ENCODE results near the gene TNNC1. TPM values are rescaled to one million over a fixed set of nuclear protein-coding genes. Genes with fewer than 3 reads are reported as not detected.

TNNC1 gene
- total and polyA plus RNA-seq, 2 donors (not counting 1 experiment from before 2014, with no cell fraction given): 1.1 to 5.4 TPM

DNA sequence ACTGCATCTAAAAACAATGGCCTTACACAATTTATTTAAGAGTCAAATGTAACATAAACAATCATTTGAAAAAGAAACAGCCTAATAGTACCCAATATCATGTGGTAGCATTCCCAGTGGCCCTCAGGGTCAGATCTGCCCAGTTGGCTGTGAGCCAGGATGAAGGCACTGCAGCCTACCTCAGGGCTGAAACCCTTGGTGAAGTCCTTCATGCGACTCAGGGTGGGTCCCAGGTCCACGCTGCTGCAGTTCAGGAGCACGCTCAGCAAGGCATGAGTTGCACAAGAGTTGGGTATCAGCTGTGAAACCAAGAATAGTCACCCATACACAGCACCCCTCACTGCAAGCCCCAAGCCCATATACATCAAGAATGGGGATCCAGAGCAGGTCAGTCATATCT is 46.1 kb downstream of the TNNC1 start:
- DNase-seq (no peak), ATAC-seq (ENCODE audit: low read depth) (no peak)
- TF ChIP-seq, protein P1, sequence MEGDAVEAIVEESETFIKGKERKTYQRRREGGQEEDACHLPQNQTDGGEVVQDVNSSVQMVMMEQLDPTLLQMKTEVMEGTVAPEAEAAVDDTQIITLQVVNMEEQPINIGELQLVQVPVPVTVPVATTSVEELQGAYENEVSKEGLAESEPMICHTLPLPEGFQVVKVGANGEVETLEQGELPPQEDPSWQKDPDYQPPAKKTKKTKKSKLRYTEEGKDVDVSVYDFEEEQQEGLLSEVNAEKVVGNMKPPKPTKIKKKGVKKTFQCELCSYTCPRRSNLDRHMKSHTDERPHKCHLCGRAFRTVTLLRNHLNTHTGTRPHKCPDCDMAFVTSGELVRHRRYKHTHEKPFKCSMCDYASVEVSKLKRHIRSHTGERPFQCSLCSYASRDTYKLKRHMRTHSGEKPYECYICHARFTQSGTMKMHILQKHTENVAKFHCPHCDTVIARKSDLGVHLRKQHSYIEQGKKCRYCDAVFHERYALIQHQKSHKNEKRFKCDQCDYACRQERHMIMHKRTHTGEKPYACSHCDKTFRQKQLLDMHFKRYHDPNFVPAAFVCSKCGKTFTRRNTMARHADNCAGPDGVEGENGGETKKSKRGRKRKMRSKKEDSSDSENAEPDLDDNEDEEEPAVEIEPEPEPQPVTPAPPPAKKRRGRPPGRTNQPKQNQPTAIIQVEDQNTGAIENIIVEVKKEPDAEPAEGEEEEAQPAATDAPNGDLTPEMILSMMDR (IDR thresholded peaks at IDR 0.05): no peak
- TF ChIP-seq EZH2 (IDR thresholded peaks at IDR 0.05; ENCODE audit: borderline replicate concordance, insufficient read depth, low read depth, low read length, poor library complexity, severe bottlenecking): no peak
- peak overlapping the region; percentile 86 for H3K4me3 Mint-ChIP-seq
- Histone ChIP-seq H3K4me1 (ENCODE audit: control insufficient read depth in 2 of 2, insufficient read depth in 2 of 2, low read length in 2 of 2) (peaks cover 26 to 39% of the 10 kb centered on the region in 2 donors), H3K9ac (ENCODE audit: low read length) (no peak overlapping the region), H3K36me3 (replicated peaks in 1 of 2; ENCODE audit: control extremely low read depth in 1 of 2, control insufficient read depth in 1 of 2, extremely low read depth in 1 of 2, insufficient read depth in 2 of 2, low read length in 1 of 2) (peaks cover 1 to 60% of the 10 kb centered on the region in 2 experiments), H2AFZ (ENCODE audit: insufficient read depth, low read depth, low read length, poor library complexity, severe bottlenecking) (no peak overlapping the region), H3K27me3 (replicated peaks in 1 of 4; ENCODE audit: control extremely low read depth in 1 of 4, control insufficient read depth in 3 of 4, insufficient read depth in 4 of 4, low read length in 3 of 4) (no peaks in the 10 kb centered on the region), H3K4me2 (replicated peaks; ENCODE audit: low read depth, low read length, poor library complexity, severe bottlenecking) (no peak overlapping the region), H3K27ac (ENCODE audit: low read length in 2 of 2) (no peak overlapping the region), H3K9me3 (ENCODE audit: control extremely low read depth in 1 of 3, control insufficient read depth in 2 of 3, insufficient read depth in 1 of 3, low read length in 2 of 3) (no peaks in the 10 kb centered on the region), H3K4me3 (ENCODE audit: control extremely low read depth in 1 of 5, extremely low read depth in 1 of 5, insufficient read depth in 1 of 5, low read depth in 2 of 5, low read length in 4 of 5) (no peak overlapping the region), H4K20me1 (ENCODE audit: control insufficient read depth, insufficient read depth, low read length, poor library complexity, severe bottlenecking) (peaks cover 14% of the 10 kb centered on the region), H3K79me2 (ENCODE audit: control insufficient read depth, insufficient read depth, low read length) (peaks cover 39% of the 10 kb centered on the region)
- H3K4me1 Mint-ChIP-seq: peaks cover 34% of the 10 kb centered on the region
- 86% methylated on average over 3 of the region's 3 CpGs for WGBS (ENCODE audit: insufficient coverage)
- H3K27ac Mint-ChIP-seq: no peak overlapping the region
- ChIA-PET POLR2A (interaction anchor here (0.9 kb wide), 1 partner anchor 36 kb away, joined by 3 read pairs; no protein-coding TSS in a partner anchor), CTCF (no interaction called here)
- intact Hi-C loops (cut with micrococcal nuclease): no loop called here
- no peaks in the 10 kb centered on the region for H3K9me3 Mint-ChIP-seq (ENCODE audit: insufficient read depth)
- no peaks in the 10 kb centered on the region for H3K27me3 Mint-ChIP-seq

DNA sequence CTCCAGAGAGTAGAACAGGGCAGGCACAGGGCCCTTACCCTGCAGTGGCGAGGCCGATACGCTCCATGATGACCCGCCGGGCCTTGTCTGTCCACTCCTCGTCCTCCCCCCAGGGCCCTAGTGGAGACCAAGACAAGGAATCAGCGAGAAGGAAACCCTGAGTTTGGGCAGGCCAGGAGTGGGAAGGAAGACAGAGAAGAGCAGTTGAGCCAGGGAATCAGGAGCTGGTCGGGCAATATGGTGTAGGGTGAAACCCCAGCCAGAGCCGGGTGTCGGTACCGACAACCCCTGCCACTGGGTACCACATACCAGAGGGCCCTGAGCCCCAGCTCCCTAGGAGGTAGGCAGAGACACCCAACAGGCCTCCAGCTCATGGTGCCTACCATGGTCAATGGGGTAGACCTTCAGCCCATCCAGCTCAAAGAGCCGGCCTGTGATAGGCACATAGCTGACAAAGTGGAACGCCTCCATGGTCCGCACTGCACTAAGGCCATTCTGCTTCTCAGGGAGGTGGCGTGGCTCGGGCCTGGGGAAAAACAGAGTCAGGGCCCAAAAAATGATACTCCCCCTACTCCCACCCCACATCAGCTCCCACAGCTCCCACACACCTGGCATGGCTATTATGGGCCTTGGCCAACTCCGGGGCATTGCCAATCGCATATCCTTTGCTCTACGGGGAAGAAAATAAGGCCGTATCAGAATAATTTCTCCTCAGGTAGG is 46.9 kb downstream of the TNNC1 start:
- ChIA-PET CTCF (no interaction called here), POLR2A (interaction anchor here (0.9 kb wide), 1 partner anchor 35 kb away, joined by 3 read pairs; no protein-coding TSS in a partner anchor)
- H3K27me3 ChIP-seq (replicated peaks in 1 of 4; ENCODE audit: control extremely low read depth in 1 of 4, control insufficient read depth in 3 of 4, insufficient read depth in 4 of 4, low read length in 3 of 4): no peaks in the 10 kb centered on the region
- Mint-ChIP-seq H3K4me3 (no peak overlapping the region), H3K27ac (no peak overlapping the region), H3K4me1 (peaks cover 28% of the 10 kb centered on the region), H3K9me3 (ENCODE audit: insufficient read depth) (no peaks in the 10 kb centered on the region), H3K27me3 (no peaks in the 10 kb centered on the region)
- no peak for TF ChIP-seq EZH2 (IDR thresholded peaks at IDR 0.05; ENCODE audit: borderline replicate concordance, insufficient read depth, low read depth, low read length, poor library complexity, severe bottlenecking)
- TF ChIP-seq, protein P1 (IDR thresholded peaks at IDR 0.05): no peak
- H3K4me1 ChIP-seq (ENCODE audit: control insufficient read depth in 2 of 2, insufficient read depth in 2 of 2, low read length in 2 of 2): peaks cover 20 to 32% of the 10 kb centered on the region in 2 donors
- H3K27ac ChIP-seq (ENCODE audit: low read length in 2 of 2): no peak overlapping the region
- H3K36me3 ChIP-seq (replicated peaks in 1 of 2; ENCODE audit: control extremely low read depth in 1 of 2, control insufficient read depth in 1 of 2, extremely low read depth in 1 of 2, insufficient read depth in 2 of 2, low read length in 1 of 2): peaks cover 4 to 69% of the 10 kb centered on the region in 2 experiments
- no peak overlapping the region for H3K4me3 ChIP-seq (ENCODE audit: control extremely low read depth in 1 of 5, extremely low read depth in 1 of 5, insufficient read depth in 1 of 5, low read depth in 2 of 5, low read length in 4 of 5)
- intact Hi-C loops (cut with micrococcal nuclease): no loop called here
- WGBS (ENCODE audit: insufficient coverage): 98% methylated on average over 19 of the region's 20 CpGs
- H3K9me3 ChIP-seq (ENCODE audit: control extremely low read depth in 1 of 3, control insufficient read depth in 2 of 3, insufficient read depth in 1 of 3, low read length in 2 of 3): no peaks in the 10 kb centered on the region
- DNase-seq (peak; percentile 12), ATAC-seq (ENCODE audit: low read depth) (no peak)
- no peak overlapping the region for H3K4me2 ChIP-seq (replicated peaks; ENCODE audit: low read depth, low read length, poor library complexity, severe bottlenecking)
- H3K9ac ChIP-seq (ENCODE audit: low read length): no peak overlapping the region
- no peak overlapping the region for H2AFZ ChIP-seq (ENCODE audit: insufficient read depth, low read depth, low read length, poor library complexity, severe bottlenecking)
- peaks cover 14% of the 10 kb centered on the region for H4K20me1 ChIP-seq (ENCODE audit: control insufficient read depth, insufficient read depth, low read length, poor library complexity, severe bottlenecking)
- peaks cover 32% of the 10 kb centered on the region for H3K79me2 ChIP-seq (ENCODE audit: control insufficient read depth, insufficient read depth, low read length)
